ENCODE measurements around the gene CDKAL1. TPM values are rescaled to one million over a fixed set of nuclear protein-coding genes. Genes with fewer than 3 reads are reported as not detected.

The CDKAL1 gene
- total RNA-seq, 4 donors from 2014 or later: 10.3 to 11.2 (median 10.5) TPM

GRCh38 chr6:21045135-21045700 is 511.0 kb downstream of the CDKAL1 start:
- Histone ChIP-seq H3K4me1 (peaks cover 0 to 6% (median 3%) of the 10 kb centered on the region in 4 donors), H3K36me3 (no peaks in the 10 kb centered on the region), H3K4me3 (no peak overlapping the region), H3K9me3 (no peaks in the 10 kb centered on the region), H3K27ac (replicated peaks in 1 of 4) (no peak overlapping the region), H3K27me3 (no peaks in the 10 kb centered on the region)
- intact Hi-C loops (cut with DNase I): no loop called here
- DNase-seq (ENCODE audit: extremely low spot score): no peak
- WGBS: 92% methylated on average over 5 of the region's 5 CpGs
- TF ChIP-seq POLR2A (IDR thresholded peaks at IDR 0.05; ENCODE audit: low read depth): no peak
- TF ChIP-seq CTCF (IDR thresholded peaks at IDR 0.05): no peak
- no peak for TF ChIP-seq EP300 (IDR thresholded peaks at IDR 0.05)
- TF ChIP-seq POLR2AphosphoS5 (IDR thresholded peaks at IDR 0.05): no peak

DNA sequence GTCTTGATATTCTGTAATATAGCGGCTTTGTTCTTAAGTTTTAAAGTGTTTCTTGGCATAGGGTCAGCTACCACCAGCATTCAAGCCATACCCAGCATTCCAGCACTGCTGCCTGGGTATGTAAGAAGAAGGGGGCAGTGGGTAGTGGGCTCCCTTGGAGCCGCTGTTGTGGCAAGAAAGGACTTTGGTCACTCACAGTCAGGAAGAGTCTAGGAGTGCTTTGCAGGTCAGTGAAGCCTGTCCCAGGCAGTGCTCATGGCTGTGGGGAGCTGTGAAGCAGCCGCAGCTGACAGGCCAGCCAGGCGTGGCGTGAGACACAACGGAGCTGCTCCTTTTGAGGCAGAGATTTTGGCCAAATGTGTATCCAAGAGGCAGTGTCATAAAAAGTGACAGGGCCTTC is 512.0 kb downstream of the CDKAL1 start:
- DNase-seq (ENCODE audit: extremely low spot score): no peak
- TF ChIP-seq POLR2AphosphoS5 (IDR thresholded peaks at IDR 0.05): no peak
- no peak for TF ChIP-seq EP300 (IDR thresholded peaks at IDR 0.05)
- TF ChIP-seq POLR2A (IDR thresholded peaks at IDR 0.05; ENCODE audit: low read depth): no peak
- no peak for TF ChIP-seq CTCF (IDR thresholded peaks at IDR 0.05)
- 74% methylated on average over 2 of the region's 6 CpGs for WGBS
- Histone ChIP-seq H3K4me3 (no peak overlapping the region), H3K36me3 (no peaks in the 10 kb centered on the region), H3K27me3 (no peaks in the 10 kb centered on the region), H3K4me1 (peaks cover 0 to 6% (median 3%) of the 10 kb centered on the region in 4 donors), H3K27ac (replicated peaks in 1 of 4) (no peak overlapping the region), H3K9me3 (no peaks in the 10 kb centered on the region)
- intact Hi-C loops (cut with DNase I): no loop called here

GRCh38 chr6:21048047-21048446 is 513.8 kb downstream of the CDKAL1 start:
- WGBS: 88% methylated on average over 2 of the region's 2 CpGs
- no peak overlapping the region for H3K4me3 ChIP-seq
- intact Hi-C loops (cut with DNase I): no loop called here

DNA sequence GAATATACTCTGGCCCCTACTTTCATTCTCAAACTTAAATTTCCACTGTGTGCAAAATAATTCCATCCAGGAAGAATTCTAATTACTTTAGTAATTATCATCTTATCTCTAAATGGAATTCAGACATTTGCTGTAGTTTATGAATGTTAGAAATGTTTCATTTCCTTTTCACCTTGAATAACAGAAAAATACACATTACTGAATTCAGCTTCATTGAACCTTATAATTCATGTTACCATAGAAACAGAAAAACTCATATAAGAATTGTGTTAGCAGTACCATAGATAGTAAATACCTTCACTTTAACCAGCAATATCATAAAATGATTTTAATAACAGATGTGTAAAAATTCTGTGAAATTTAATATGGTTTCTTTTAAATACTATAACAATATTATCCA is 514.9 kb downstream of the CDKAL1 start:
- no peak overlapping the region for H3K27ac ChIP-seq (replicated peaks in 1 of 4)
- no peaks in the 10 kb centered on the region for H3K9me3 ChIP-seq
- no peak overlapping the region for H3K4me3 ChIP-seq
- no peak for TF ChIP-seq EP300 (IDR thresholded peaks at IDR 0.05)
- TF ChIP-seq POLR2AphosphoS5 (IDR thresholded peaks at IDR 0.05): no peak
- TF ChIP-seq POLR2A (IDR thresholded peaks at IDR 0.05; ENCODE audit: low read depth): no peak
- TF ChIP-seq CTCF (IDR thresholded peaks at IDR 0.05): no peak
- no peaks in the 10 kb centered on the region for H3K36me3 ChIP-seq
- no peak for DNase-seq (ENCODE audit: extremely low spot score)
- intact Hi-C loops (cut with DNase I): no loop called here
- H3K4me1 ChIP-seq: peaks cover 0 to 6% (median 3%) of the 10 kb centered on the region in 4 donors
- H3K27me3 ChIP-seq: no peaks in the 10 kb centered on the region

More at GRCh38 chr6:21048047-21048446, 513.8 kb downstream of the CDKAL1 start:
- no peak for TF ChIP-seq POLR2A (IDR thresholded peaks at IDR 0.05; ENCODE audit: low read depth)
- no peak for TF ChIP-seq EP300 (IDR thresholded peaks at IDR 0.05)
- TF ChIP-seq POLR2AphosphoS5 (IDR thresholded peaks at IDR 0.05): no peak
- TF ChIP-seq CTCF (IDR thresholded peaks at IDR 0.05): no peak
- Histone ChIP-seq H3K9me3 (no peaks in the 10 kb centered on the region), H3K27me3 (no peaks in the 10 kb centered on the region), H3K27ac (replicated peaks in 1 of 4) (no peak overlapping the region), H3K4me1 (peaks cover 0 to 6% (median 3%) of the 10 kb centered on the region in 4 donors), H3K36me3 (no peaks in the 10 kb centered on the region)
- DNase-seq (ENCODE audit: extremely low spot score): no peak

GRCh38 chr6:21049572-21049971 is 515.3 kb downstream of the CDKAL1 start:
- intact Hi-C loops (cut with DNase I): no loop called here
- H3K27ac ChIP-seq (replicated peaks in 1 of 4): no peak overlapping the region
- H3K4me3 ChIP-seq: no peak overlapping the region
- DNase-seq (ENCODE audit: extremely low spot score): no peak
- H3K36me3 ChIP-seq: no peaks in the 10 kb centered on the region
- H3K9me3 ChIP-seq: no peaks in the 10 kb centered on the region
- TF ChIP-seq EP300 (IDR thresholded peaks at IDR 0.05) (no peak), POLR2A (IDR thresholded peaks at IDR 0.05; ENCODE audit: low read depth) (no peak), POLR2AphosphoS5 (IDR thresholded peaks at IDR 0.05) (no peak), CTCF (IDR thresholded peaks at IDR 0.05) (no peak)
- H3K27me3 ChIP-seq: no peaks in the 10 kb centered on the region
- H3K4me1 ChIP-seq: peaks cover 0 to 6% (median 3%) of the 10 kb centered on the region in 4 donors

Measured in esophagus muscularis mucosa (tissue), 4 donors.